ENCODE results near the gene HOXD10.

DNA sequence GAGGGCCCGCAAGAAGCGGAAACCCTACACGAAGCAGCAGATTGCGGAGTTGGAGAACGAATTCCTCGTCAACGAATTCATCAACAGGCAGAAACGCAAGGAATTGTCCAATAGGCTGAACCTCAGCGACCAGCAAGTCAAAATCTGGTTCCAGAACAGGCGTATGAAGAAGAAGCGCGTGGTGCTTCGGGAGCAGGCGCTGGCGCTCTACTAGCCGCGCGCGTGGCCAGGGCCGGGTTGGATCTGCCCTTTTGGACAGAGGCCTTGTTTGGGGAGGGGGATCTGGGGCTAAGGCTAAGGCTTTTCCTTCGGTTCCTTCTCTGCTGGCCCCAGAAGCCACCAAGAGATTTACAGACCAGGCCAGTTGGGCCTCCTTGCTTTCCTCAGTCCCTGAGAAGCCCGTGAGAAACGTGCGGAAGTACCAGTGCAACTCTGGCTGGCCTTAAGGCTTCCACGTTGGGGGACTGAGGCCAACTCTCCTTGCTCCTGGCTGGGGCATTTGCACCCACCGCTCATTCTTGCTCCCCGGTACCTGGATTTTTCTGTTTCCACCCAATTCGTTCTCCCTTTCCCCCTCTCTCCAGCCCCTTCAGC, 15.9 kb upstream of the HOXD10 start:
- TF ChIP-seq POLR2AphosphoS5 (IDR thresholded peaks at IDR 0.05) (no peak), POLR2A (IDR thresholded peaks at IDR 0.05) (no peak)
- TF ChIP-seq, protein P1, sequence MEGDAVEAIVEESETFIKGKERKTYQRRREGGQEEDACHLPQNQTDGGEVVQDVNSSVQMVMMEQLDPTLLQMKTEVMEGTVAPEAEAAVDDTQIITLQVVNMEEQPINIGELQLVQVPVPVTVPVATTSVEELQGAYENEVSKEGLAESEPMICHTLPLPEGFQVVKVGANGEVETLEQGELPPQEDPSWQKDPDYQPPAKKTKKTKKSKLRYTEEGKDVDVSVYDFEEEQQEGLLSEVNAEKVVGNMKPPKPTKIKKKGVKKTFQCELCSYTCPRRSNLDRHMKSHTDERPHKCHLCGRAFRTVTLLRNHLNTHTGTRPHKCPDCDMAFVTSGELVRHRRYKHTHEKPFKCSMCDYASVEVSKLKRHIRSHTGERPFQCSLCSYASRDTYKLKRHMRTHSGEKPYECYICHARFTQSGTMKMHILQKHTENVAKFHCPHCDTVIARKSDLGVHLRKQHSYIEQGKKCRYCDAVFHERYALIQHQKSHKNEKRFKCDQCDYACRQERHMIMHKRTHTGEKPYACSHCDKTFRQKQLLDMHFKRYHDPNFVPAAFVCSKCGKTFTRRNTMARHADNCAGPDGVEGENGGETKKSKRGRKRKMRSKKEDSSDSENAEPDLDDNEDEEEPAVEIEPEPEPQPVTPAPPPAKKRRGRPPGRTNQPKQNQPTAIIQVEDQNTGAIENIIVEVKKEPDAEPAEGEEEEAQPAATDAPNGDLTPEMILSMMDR (IDR thresholded peaks at IDR 0.05): no peak
